Small intestine (tissue), 7 donors: ENCODE measurements around the gene CMTR2. TPM values are rescaled to one million over a fixed set of nuclear protein-coding genes. Genes with fewer than 3 reads are reported as not detected.

Source experiments
- DNase-seq, 2 donors: peaks; one replicate each; pipeline versions ENCODE4 v3.0.0 to v3.0.0-alpha.2; 2013
- FAIRE-seq: peaks from 2 replicates; lab custom pipeline; 2012; peaks lifted over from hg19 to GRCh38; lab: Jason Lieb, UNC
- H3K27ac ChIP-seq, 3 donors: one replicate each; pipeline ENCODE4 v1.5.1; 2013; ENCODE audit warnings: low read length in 2 of 3, mild to moderate bottlenecking in 2 of 3, control low read depth in 1 of 3, inconsistent platforms in 1 of 3, low read depth in 1 of 3, moderate library complexity in 1 of 3
- H3K27me3 ChIP-seq, 3 donors: one replicate each; pipeline ENCODE4 v1.6.1; 2013; ENCODE audit warnings: low read length in 3 of 3, inconsistent platforms in 1 of 3; ENCODE audit not compliant: control insufficient read depth in 3 of 3, insufficient read depth in 3 of 3
- H3K36me3 ChIP-seq, 3 donors: one replicate each; pipeline ENCODE4 v1.6.1; 2013; ENCODE audit warnings: low read length in 3 of 3, inconsistent platforms in 1 of 3, low read depth in 1 of 3, mild to moderate bottlenecking in 1 of 3, moderate library complexity in 1 of 3; ENCODE audit not compliant: control insufficient read depth in 3 of 3, insufficient read depth in 2 of 3
- H3K4me1 ChIP-seq, 3 donors: one replicate each; pipeline ENCODE4 v1.6.1; 2013; ENCODE audit warnings: low read length in 2 of 3, inconsistent platforms in 1 of 3, low read depth in 1 of 3, mild to moderate bottlenecking in 1 of 3, moderate library complexity in 1 of 3; ENCODE audit not compliant: control insufficient read depth in 3 of 3, insufficient read depth in 2 of 3
- H3K4me3 ChIP-seq, 3 donors: one replicate each; pipeline ENCODE4 v1.5.1; 2013; ENCODE audit warnings: low read length in 3 of 3, control low read depth in 1 of 3, inconsistent platforms in 1 of 3, low read depth in 1 of 3, mild to moderate bottlenecking in 1 of 3, moderate library complexity in 1 of 3
- H3K9me3 ChIP-seq, 2 donors: one replicate each; pipeline ENCODE4 v1.6.1; 2013; ENCODE audit warnings: low read depth in 1 of 2, low read length in 1 of 2; ENCODE audit not compliant: control insufficient read depth in 2 of 2, insufficient read depth in 1 of 2
- WGBS, 3 donors: extraction: QIAGEN DNeasy Blood & Tissue Kit; methylation state at CpG; one replicate each; pipeline ENCODE4 v1.1.7; 2013; 5-methylcytosine and 5-hydroxymethylcytosine counted together
- polyA plus RNA-seq, 4 donors: library from polyadenylated mRNA; stranded (reverse) in 3 of 4; unstranded in 1 of 4; fragments of 200-250 nt in 3 of 4; fragments of 120-200 nt in 1 of 4; gene quantifications; one replicate each; pipeline versions ENCODE4 v1.2.1 to v1.2.3, GENCODE V29; 2013
- donor health status: healthy with polysubstance abuse.
- donor health status: control.
- donor health status: control.
- donor health status: Bipolar disorder and iron deficiency.
- donor health status: healthy.

The CMTR2 gene
- polyA plus RNA-seq, 4 donors: 8.7 to 36.3 (median 12.6) TPM

GRCh38 chr16:71273384-71273783, 15.8 kb downstream of the CMTR2 start:
- no peak overlapping the region for H3K4me3 ChIP-seq
- no peaks in the 10 kb centered on the region for H3K27me3 ChIP-seq
- no peak overlapping the region for H3K27ac ChIP-seq
- FAIRE-seq (no peak), DNase-seq (no peak)
- WGBS, 3 donors: 93 to 97% (median 97%) methylated on average over 1 of the region's 1 CpG
- peaks cover 0 to 5% of the 10 kb centered on the region in 2 donors for H3K9me3 ChIP-seq
- H3K4me1 ChIP-seq: no peaks in the 10 kb centered on the region
- H3K36me3 ChIP-seq: no peaks in the 10 kb centered on the region

- Histone ChIP-seq H3K27ac (no peak overlapping the region), H3K9me3 (no peaks in the 10 kb centered on the region), H3K4me3 (no peak overlapping the region), H3K36me3 (no peaks in the 10 kb centered on the region), H3K27me3 (no peaks in the 10 kb centered on the region), H3K4me1 (no peaks in the 10 kb centered on the region)
- DNase-seq (no peak), FAIRE-seq (no peak)
- 43 to 51% (median 43%) methylated on average over 3 of the region's 3 CpGs for WGBS, 3 donors
Measured at GRCh38 chr16:71264299-71264698, 24.9 kb downstream of the CMTR2 start.

GRCh38 chr16:71263582-71263981, 25.6 kb downstream of the CMTR2 start:
- DNase-seq: no peak
- no peak for FAIRE-seq
- Histone ChIP-seq H3K27me3 (no peaks in the 10 kb centered on the region), H3K9me3 (no peaks in the 10 kb centered on the region), H3K4me3 (no peak overlapping the region), H3K36me3 (no peaks in the 10 kb centered on the region), H3K27ac (no peak overlapping the region), H3K4me1 (no peaks in the 10 kb centered on the region)
- WGBS, 3 donors: 68 to 90% (median 71%) methylated on average over 3 of the region's 3 CpGs

- H3K4me1 ChIP-seq: no peaks in the 10 kb centered on the region
- H3K36me3 ChIP-seq: no peaks in the 10 kb centered on the region
- H3K4me3 ChIP-seq: no peak overlapping the region
- no peak for FAIRE-seq
- 85 to 87% (median 87%) methylated on average over 5 of the region's 5 CpGs for WGBS, 3 donors
- DNase-seq: no peak
- H3K27ac ChIP-seq: no peak overlapping the region
- no peaks in the 10 kb centered on the region for H3K27me3 ChIP-seq
- H3K9me3 ChIP-seq: no peaks in the 10 kb centered on the region
Measured at GRCh38 chr16:71262391-71262790, 26.8 kb downstream of the CMTR2 start.

GRCh38 chr16:71260995-71261394, 28.2 kb downstream of the CMTR2 start:
- H3K36me3 ChIP-seq: no peaks in the 10 kb centered on the region
- no peaks in the 10 kb centered on the region for H3K27me3 ChIP-seq
- FAIRE-seq: no peak
- no peaks in the 10 kb centered on the region for H3K9me3 ChIP-seq
- H3K4me1 ChIP-seq: no peaks in the 10 kb centered on the region
- DNase-seq: no peak
- no peak overlapping the region for H3K4me3 ChIP-seq
- H3K27ac ChIP-seq: no peak overlapping the region

GRCh38 chr16:71259086-71259485, 30.1 kb downstream of the CMTR2 start:
- H3K4me1 ChIP-seq: no peaks in the 10 kb centered on the region
- DNase-seq: no peak
- WGBS, 3 donors: 67 to 84% (median 71%) methylated on average over 5 of the region's 5 CpGs
- H3K9me3 ChIP-seq: no peaks in the 10 kb centered on the region
- no peak overlapping the region for H3K4me3 ChIP-seq
- no peaks in the 10 kb centered on the region for H3K27me3 ChIP-seq
- H3K36me3 ChIP-seq: no peaks in the 10 kb centered on the region
- no peak overlapping the region for H3K27ac ChIP-seq
- FAIRE-seq: no peak

GRCh38 chr16:71258372-71258771, 30.8 kb downstream of the CMTR2 start:
- FAIRE-seq (no peak), DNase-seq (no peak)
- H3K9me3 ChIP-seq: peaks cover 0 to 2% of the 10 kb centered on the region in 2 donors
- H3K27me3 ChIP-seq: no peaks in the 10 kb centered on the region
- no peak overlapping the region for H3K4me3 ChIP-seq
- no peak overlapping the region for H3K27ac ChIP-seq
- no peaks in the 10 kb centered on the region for H3K36me3 ChIP-seq
- WGBS, 3 donors: 71 to 83% (median 75%) methylated on average over 1 of the region's 1 CpG
- H3K4me1 ChIP-seq: no peaks in the 10 kb centered on the region

GRCh38 chr16:71257768-71258167, 31.4 kb downstream of the CMTR2 start:
- no peaks in the 10 kb centered on the region for H3K27me3 ChIP-seq
- peaks cover 0 to 2% of the 10 kb centered on the region in 2 donors for H3K9me3 ChIP-seq
- 35 to 71% (median 46%) methylated on average over 1 of the region's 1 CpG for WGBS, 3 donors
- no peak for DNase-seq
- H3K4me1 ChIP-seq: no peaks in the 10 kb centered on the region
- no peak overlapping the region for H3K4me3 ChIP-seq
- H3K27ac ChIP-seq: no peak overlapping the region
- FAIRE-seq: no peak
- H3K36me3 ChIP-seq: no peaks in the 10 kb centered on the region

- H3K36me3 ChIP-seq: no peaks in the 10 kb centered on the region
- 28 to 34% (median 33%) methylated on average over 6 of the region's 6 CpGs for WGBS, 3 donors
- H3K27me3 ChIP-seq: no peaks in the 10 kb centered on the region
- FAIRE-seq (no peak), DNase-seq (peak in 1 of 2 donors; percentile 11)
- H3K9me3 ChIP-seq: peaks cover 0 to 2% of the 10 kb centered on the region in 2 donors
- no peak overlapping the region for H3K4me3 ChIP-seq
- H3K4me1 ChIP-seq: no peaks in the 10 kb centered on the region
- no peak overlapping the region for H3K27ac ChIP-seq
Measured at GRCh38 chr16:71255721-71256120, 33.5 kb downstream of the CMTR2 start.
